NCI-H524 treated with DMSO at 0.1 percent for 48 hours (cell line): ENCODE data around the gene FTSJ3.
"Not testable (repeated sequence)": the region's sequence is repeated elsewhere in the genome, so short reads cannot be mapped to it uniquely, and the experiment has no call there.

ENCODE experiments used
- DNase-seq: peaks from one replicate; lab custom pipeline; 2025; lab: John Stamatoyannopoulos, UW

FTSJ3 gene

DNA sequence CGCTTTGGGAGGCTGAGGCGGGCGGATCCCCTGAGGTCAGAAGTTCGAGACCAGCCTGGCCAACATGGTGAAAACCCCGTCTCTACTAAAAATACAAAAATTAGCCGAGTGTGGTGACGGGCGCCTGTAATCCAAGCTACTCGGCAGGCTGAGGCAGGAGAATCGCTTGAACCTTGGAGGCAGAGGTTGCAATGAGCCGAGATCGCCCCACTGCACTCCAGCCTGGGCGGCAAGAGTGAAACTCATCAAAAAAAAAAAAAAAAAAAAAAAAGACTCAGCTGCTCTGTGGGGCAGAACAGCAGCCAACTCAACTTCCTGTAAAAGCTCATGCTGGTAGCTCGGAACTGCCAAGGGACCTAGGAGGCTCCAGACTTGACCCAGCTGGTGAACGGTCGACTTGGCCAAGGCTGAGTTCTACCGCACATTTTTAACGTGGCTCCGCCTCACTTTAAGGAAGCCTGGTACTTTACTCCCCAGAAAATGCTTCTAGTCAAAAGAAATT lies 16.0 kb upstream of the FTSJ3 start:
- DNase-seq = not testable (repeated sequence)

DNA sequence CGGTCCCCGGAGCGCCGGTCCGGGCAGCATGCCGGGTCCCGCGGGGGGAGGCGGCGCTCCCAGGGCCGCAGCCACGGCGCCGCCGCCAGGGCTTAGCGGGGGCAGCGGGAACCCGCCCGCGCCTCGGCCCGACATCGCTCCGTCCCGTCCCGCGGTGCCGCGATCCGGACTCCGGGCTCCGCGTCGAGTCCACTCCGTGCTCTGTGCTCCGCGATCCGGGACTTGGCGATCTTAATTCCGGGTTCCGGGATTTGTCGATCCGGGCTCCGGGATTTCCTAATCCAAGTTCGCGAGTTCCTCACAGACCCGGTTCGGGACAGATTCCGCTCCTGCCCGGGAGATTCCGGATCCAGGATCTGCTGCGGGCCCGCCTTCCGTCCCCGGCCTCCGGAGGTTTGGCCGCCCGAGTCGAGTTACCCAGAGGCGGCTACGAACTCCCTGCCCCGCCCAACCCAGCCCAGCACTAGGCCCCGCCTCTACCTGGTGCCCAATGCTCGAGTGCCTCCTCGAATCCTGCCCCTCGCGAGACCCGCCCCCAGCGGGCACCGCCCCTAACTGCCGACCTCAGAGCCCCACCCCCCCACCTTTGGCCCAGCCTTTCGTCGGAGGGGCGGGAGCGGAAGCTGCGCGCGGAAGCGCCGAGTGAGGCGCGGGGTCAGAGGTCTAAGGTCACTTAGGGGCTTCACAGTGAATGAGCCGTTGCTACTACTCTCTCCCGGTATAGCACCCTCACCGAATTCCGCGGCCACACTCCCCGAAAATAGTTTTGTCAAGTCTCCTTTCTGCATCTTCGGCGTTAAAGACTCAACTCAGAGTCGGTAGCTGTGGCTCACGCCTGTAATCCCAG lies 15.3 kb upstream of the FTSJ3 start, which contains the start of gene SMARCD2:
Gene SMARCD2 (minus strand): TSS at position 146 of the 847 bp plus-strand sequence. CDS start 11 bp downstream, at position 135.
- DNase-seq = peak; percentile 86

DNA sequence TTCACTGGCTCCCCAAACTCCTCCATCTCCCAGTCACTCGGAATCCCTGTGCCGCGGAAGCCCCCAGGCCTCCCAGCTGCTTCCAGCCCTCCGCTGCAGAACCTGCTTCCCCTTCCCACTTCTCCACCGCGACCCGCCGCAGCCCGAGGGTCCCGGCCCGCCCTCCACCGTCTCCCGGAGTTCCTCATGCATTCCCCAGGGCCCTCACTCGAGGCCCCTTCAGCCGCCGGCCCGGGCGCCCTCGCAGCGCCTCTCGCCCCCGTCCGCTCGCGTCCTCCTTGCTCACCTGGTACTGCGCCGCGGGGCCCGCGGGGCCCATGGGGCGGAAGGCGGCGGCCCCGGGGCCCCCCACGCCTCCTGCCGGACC lies 14.7 kb upstream of the FTSJ3 start:
- no peak for DNase-seq

DNA sequence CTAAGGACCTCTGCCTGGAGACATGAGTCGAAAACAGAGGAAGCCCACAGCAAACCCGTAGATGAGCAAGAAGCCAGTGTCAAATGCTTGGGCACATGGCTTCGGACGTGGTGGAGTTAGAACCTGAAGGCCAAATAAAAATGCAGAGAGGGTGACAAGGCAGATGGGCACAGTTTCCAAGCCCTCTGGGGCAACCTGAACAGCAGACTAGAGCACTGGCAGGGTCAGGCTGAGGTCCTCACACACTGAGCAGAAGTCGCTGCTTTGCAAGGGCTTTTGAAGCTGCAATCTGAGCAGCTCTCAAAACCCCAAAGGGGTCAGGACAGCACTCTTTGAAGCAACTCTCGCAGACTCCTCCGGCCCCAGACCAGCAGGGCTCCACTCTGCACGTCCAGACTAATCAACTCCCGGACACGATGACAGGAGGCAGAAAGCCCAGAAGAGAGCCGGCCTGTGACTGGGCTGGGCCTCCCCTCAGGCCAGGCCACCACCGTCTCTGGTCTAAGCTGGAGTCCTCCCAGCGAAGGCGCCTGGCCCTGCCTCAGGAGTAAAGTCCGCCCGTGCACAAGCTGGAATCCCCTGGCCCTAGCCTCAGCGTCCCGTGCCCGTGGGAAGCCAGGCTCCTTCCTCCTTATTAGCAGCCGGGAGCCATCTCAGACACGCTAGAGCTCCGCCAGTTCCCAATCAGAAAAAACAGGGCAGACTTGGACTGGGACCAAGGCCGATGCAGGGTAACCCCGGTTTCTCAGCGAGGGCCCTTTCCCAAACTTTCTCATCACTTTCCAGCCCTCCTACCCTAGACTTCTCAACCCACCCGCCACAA lies 14.1 kb upstream of the FTSJ3 start:
- no peak for DNase-seq

DNA sequence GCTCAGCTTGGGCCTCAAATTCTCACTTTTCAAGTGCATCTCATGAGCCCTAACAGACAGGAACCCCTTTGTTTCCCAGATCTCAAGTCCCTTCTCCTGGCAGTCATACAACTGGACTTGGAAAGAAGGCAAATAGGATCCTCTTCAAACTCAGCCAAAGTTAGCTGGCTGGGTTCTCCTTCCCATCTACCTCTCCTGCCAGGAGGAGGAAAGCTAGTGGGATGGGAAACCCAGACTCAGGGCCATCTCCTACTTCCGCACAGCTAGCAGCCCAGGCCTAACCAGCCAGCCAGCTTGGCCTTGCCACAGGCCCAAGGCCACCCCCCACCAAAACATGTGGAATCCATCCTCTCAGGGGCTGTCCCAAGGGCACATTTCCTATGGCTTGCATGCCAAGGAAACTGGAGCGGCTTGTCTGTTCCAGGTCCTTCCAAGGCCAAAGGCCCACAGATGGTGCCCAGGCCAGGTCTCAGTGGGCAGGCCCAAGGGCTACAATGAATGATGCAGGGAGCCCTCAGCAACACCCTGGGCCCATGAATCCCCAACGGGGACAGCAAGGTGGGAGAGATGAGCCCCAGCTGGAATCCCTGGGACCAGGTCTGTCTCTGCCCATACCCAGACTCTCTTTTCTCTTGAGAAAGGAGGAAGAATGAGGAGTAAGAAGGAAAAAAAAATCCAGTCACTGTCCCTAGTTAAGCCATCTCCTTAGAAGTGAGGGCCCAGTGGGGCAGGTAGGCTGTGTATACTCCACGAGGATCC lies 13.3 kb upstream of the FTSJ3 start:
- DNase-seq = no peak

DNA sequence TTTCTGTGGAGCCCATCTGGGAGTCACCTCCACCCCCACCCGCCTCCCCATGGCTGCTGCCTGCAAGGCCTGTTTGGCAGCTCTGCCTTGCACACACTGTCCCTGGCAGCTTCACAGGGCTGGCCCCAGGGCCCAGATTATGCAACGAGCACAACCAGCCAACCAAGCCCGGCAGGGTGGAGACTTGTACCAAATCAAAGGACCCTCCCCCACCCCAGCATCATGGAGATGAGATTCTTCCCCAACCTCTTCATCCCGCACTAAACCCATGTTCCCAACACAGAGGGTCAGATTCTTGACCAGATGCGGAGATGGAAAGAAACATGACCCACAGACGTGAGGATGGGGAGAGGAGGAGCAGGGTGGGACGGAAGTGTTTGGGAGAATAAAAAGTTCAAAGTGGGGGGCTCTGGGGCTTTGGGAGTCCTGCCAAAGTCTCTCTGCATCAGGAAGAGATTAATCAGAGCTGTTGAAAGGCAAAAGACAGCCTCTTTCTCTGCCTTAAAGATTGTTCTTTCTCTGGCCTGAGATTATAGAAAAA lies 11.2 kb upstream of the FTSJ3 start:
- DNase-seq = no peak

DNA sequence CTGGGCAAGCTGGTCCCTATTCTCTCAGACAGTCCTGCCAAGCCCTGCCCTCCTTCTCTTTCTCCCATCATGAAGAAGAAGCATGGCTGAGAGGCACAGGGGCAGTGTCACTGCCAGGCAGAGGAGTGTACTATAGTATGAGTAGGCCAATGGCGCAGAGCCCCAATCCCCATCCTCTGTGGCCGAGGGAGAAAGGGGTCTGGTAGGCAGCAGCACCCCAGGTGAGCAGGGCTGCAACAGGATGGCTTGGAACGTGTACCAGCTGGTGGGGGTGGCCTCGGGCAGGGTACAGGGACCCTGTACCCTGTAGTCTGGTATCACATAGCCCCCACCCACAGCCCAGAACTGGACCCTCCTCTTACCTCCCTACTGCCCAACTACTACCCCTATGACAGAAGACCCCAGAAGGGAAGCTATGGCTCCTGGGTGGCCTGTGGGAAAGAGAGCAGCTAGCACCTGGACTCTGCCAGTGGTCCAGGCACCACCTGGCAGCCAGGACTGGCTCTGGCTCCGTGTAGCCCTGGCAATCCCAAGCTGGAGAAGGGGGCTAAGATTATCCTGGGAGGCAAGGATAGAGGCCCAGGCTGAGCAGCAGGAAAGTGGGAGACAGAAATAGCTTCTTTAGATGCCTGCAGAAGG lies 10.6 kb upstream of the FTSJ3 start:
- DNase-seq = no peak

DNA sequence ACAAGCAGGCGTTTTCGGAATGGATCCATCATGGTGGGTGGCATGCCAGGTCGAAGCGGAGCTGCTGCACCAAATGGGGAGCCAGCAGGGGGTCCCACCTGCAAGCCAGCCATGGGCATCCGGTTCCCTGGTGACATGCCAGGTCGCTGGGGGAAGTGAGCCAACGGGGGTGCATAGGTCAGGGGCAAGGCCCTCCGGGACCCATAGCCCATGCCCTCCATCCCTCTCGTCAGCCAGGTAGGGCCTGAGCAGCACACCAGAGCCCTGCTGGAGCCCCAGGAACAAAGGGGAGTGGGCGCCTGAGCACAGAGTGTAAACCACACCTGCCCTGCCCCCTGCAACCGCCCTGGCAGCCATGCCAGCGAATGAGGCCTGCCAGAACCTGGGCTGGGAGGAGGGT lies 10.0 kb upstream of the FTSJ3 start:
- DNase-seq = no peak

DNA sequence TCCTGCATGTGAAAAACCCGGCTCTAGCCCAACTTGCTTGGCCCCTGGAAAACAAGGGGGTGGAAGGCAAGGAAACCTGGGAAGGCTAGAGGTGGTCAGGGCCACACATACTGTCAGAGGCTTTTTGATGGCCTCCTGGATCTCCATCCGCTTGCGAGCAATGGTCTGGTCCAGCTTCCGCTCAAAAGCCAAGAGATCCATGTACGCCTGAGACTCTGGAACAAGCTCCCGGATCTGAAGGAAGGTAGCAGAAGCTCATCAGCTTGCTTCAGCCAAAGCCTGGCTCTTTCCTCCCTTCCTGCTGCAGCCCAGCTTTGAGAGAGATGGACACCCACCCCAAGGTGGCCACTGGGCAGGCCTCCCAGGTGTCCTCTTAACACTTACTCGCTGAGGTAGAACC lies 9.3 kb upstream of the FTSJ3 start:
- DNase-seq = no peak

DNA sequence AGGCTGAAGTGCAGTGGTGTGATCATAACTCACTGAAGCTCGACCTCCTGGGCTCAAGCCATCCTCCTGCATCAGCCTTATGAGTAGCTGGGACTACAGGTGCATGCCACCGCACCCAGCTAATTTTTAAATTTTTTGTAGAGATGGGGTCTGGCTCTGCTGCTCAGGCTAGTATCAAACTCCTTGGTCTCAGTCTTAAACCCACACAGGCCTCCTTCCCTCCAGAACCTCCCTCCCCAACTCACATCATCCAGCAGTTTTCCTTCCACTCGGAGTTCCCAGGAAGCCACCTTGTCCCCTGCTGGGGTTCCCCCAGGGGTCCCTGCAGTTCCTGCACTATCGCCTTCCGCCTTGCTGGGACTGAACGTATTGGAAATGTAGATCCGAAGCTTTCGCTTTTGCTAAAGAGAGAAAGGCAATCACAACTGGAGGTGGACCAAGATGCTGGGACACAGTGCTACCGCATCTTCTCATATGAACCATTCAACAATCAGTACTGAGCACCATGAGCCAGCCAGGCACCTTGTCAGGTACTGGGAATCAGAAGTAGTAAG lies 7.8 kb upstream of the FTSJ3 start:
- DNase-seq = no peak

DNA sequence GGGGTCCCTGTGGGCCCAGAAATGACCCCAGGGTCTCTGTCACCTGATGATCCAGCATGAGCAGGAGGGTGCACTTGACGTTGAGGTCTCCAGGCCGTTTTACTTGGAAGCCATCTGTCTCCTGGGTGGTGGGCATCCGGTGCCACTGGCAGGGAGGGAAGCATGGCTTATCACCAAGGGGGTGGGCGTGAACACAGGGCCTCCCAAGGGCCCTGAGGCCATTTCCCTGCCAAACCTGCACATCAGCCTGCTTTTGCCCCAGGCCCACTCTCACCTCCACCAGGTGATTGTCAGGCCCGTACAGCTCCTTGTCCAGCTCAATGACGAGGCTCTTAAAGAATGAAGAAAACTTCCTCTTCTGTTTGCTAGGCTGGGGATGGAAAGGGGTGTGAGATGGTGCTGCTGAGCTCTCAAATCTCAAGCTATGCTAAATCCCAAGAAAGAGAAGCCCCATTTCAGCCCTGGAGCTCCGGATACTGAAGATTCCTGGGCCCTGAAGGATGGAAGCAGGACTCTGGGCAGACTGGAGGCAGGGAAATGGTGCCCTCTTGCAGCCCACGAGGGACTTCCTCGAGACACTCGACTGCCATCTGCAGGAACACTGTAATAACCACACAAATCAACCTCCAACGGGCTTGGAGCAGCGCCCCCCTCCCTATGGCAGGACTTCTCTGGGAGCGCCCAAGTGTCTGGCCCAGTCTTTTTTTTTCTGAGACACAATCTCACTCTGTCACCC lies 7.1 kb upstream of the FTSJ3 start:
- peak; percentile 68 for DNase-seq

DNA sequence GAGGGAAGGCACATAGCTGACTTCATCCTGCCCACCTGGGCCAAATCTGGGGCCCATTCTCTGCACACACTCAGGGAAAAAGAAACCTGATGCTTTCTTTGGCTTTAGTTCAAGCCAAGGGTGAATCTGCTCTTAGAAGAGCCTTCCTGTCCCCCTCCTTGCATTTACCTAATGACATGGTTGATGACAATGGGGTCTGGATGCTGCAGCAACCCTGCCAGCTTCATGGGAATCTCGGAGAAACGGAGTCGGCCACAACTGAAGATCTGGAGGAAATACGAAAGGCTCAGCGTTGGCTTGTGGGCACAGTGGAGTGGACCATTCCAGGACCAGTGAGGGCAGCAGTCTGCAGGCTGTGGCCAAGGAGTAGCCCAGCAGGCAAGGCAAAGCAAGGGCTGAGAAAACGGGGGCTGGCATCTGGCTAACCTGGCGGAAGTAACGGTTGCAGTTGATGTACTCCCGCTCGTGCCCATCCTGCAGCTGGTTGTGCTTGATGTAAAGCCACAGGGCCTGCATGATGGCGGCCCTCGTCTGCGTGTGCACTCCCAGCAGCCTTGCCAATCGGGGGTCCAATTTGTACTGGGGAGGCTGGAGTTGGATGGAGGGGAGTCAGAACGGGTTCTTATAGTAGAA lies 6.4 kb upstream of the FTSJ3 start:
- DNase-seq = no peak

DNA sequence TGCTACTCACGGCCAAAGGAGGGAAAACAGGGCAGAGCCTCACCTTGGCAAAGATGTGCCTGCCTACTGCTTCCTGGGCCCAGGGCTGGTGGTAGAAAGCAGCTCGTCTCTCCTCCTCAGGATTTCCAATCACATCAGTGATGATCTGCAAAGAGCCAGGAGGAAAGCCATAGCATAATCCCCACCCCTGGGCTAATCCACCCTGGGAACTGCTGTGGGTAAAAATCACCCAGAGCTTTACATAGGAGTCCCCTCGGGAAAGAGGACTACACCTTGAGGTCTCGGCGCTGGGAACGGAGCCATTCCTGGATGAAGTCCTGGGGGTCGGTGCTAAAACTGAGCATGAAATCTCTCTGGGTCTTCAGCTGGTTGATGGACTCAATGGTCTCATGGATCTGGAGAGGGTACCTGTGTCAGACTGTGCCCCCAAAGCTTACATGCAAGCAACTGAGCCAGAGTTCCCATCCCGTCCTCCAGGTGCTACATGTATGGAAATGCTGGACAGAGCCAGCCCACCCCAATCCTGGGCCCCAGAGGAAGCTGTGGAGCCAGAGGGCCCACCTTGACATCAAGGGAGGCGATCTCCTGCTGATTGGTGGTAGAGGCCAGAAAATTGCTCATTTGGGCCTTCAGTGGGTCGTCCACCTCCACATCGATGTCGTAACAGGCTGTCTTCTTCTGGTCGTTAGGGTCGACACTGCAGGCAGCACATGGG lies 5.7 kb upstream of the FTSJ3 start:
- DNase-seq = no peak

DNA sequence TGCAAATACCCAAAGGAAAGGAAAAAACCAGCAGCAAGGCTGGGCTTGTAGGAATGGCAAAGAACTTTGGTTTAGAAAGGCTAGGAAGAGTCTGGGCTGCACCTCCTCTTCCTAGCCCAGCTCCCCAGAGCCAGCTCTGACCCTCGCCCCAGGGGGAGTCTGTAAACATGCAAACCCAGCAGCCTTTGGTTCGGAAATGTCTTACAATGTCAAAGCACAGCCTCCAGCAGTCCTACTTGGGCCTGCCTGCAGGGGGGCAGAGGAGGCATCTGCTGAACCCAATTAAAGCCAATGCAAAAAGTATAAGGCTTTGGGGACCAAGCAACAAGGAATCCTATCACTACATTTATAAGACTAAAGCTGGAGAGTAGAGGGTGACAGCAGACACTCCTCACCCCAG lies 5.0 kb upstream of the FTSJ3 start:
- DNase-seq = no peak

DNA sequence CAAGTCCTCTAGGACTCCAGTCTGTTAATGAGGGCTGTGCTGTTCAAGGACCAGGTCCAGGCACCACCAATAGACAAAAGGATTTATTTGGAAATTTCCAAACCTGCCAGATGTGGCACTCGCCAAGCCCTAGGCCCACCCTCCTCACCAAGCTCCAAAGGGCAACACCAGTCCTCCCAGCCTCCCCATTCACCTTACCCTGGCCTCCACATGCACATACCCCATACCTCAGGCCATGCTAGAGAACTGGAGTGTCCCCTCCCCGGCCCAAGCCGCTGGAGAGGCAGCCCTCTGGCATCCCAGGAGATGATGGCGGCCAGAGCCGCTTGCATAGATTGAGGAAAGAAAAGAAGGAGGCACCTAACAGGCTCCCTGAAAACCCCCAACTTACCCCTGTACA lies 4.6 kb upstream of the FTSJ3 start:
- no peak for DNase-seq

DNA sequence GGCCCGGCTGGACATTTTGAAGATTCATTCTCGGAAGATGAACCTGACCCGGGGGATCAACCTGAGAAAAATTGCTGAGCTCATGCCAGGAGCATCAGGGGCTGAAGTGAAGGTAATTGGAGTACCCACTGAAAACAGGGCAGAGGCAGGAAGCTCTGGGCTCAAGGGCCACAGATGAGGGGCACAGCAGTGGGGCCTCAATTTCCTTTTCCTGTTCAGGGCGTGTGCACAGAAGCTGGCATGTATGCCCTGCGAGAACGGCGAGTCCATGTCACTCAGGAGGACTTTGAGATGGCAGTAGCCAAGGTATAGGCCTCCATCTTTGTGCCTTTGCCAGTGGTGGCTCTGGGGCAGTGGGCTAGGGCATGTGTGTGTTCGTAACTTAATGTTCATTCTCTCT lies 4.0 kb upstream of the FTSJ3 start:
- DNase-seq = no peak

DNA sequence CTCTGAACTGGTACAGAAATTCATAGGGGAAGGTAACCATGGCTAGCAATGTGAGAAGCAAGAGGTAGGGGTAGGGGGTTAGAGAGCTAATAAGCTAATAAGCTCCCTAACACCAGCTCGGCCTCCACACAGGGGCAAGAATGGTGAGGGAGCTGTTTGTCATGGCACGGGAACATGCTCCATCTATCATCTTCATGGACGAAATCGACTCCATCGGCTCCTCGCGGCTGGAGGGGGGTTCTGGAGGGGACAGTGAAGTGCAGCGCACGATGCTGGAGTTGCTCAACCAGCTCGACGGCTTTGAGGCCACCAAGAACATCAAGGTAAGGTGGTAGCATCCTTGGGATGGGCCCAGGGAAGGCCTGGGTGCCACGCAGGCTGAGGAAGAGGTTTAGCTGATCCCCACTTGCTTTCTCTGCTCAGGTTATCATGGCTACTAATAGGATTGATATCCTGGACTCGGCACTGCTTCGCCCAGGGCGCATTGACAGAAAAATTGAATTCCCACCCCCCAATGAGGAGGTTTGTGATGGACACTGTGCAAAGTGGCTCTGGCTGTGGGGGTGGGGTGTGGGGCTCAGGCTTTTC lies 3.5 kb upstream of the FTSJ3 start:
- DNase-seq = no peak

DNA sequence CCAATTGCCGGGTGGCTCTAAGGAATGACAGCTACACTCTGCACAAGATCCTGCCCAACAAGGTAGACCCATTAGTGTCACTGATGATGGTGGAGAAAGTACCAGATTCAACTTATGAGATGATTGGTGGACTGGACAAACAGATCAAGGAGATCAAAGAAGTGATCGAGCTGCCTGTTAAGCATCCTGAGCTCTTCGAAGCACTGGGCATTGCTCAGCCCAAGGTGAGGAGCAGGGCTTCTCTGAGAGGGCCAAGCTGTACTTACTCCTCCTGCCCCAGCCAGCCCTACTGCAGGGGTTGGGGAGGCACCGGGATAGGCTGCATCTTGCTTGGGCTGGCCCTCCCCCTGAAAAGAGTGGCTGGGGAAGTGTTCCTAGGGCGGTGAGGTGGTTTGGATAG lies 2.8 kb upstream of the FTSJ3 start:
- DNase-seq = no peak

DNA sequence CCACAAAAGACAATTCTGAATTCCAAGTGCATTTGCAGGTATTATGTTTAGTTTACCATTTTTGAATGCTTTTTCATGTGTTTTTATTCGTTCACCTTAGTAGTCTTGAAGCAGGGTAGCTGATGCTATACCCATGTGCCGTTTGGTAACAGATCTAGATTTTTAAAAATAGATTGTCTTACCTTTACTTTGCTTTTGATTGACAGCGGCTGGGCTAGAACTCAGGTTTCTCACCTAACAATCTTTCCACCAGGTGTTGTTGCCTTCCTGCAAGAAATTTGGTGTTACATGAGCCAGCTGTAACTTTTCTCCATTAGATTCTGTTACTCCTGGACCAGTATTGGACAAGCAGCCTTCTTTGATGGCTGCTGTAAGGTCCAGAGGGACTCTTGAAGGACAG lies 1.5 kb upstream of the FTSJ3 start:
- no peak for DNase-seq
